ENCODE measurements around the gene DNAI1.

Gene DNAI1

DNA sequence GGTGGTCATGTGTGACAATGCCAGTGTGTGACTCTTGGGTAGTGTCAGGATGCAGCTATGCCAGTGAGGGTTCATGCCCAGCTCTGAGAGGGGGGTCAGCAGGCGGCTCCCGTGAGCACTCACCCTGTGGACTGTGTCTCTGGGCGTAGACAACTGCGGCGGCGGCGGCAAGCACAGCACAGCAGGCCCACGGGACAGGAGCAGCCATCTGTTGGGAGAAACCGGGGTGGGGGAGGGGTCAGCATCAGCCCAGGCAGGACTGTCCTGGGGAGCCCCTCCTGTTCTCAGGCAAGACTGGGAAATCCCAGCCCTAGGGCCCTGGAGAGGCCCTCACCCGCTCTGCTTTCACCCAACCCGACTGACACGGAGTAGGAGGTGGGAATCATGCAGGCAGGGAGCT is 110.2 kb downstream of the DNAI1 start:
- Histone ChIP-seq H3K27ac (no peak overlapping the region), H3K4me3 (no peak overlapping the region)

DNA sequence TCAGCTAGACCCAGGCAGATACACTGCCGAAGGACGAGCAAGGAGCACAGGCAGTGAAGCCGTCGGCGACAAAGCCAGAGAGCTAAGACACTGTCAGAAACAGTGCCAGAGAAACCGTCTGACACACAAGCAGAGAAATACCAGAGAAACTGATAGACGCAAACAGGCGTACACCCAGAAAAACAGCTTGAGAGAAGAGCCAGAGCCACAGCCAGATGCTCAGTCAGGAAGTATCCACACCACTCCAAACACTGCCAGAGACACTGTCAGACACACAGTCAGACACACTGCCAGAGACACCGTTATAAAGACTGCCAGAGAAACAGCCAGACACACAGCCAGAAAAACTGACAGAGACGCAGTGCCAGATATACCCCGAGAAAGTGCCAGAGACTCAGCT is 111.8 kb downstream of the DNAI1 start:
- peak overlapping the region in 2 of 21 experiments; percentile 9 to 17 for H3K27ac ChIP-seq

More for the DNA sequence above, 111.8 kb downstream of the DNAI1 start:
- no peak overlapping the region for H3K4me3 ChIP-seq
